Measurements from ENCODE around the gene RREB1. TPM values are rescaled to one million over a fixed set of nuclear protein-coding genes. Genes with fewer than 3 reads are reported as not detected.
A peak's percentile ranks its signal among the peaks of the same experiment; 100 is the strongest.

RREB1 gene
- polyA plus RNA-seq, 1 donor (not counting 4 experiments of a cell fraction or from before 2014, with no cell fraction given): 6.1 TPM

DNA sequence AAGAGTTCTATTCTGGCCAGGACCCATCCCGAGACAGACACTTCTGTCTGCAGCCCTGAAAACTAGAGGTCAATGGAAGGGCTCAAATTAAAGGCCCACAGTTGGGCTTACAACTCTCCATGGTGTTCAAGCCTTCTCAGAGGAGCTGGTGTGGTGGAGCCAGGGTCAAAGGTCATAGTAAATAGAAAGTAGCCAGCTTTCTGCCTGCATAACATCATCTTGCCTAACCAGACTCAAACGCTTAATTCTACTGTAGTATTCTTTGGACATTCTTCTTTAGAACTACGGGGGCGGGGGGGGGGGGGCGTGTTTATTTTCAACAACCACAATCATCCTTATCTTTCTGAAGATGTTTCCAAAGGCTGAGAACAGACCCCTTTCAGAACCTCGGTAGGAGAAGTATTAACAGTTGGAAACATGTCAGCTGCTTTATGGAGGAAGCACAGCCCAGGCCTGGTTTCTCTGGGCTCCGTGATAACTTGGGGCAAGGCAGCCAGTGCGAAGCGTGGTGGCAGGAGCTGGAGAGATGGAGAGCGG lies 1.5 kb upstream of the RREB1 start:
- FAIRE-seq: no peak
- no peak overlapping the region for H3K4me3 ChIP-seq (ENCODE audit: control insufficient read depth in 2 of 3, extremely low read depth in 1 of 3, insufficient read depth in 2 of 3, low read depth in 1 of 3, low read length in 3 of 3)
- peaks cover 13% of the 10 kb centered on the region for H3K4me1 ChIP-seq (ENCODE audit: control insufficient read depth, extremely low read depth, insufficient read depth, low read length)
- peak overlapping the region; percentile 71 for H3K4me2 ChIP-seq (ENCODE audit: control insufficient read depth, extremely low read depth, insufficient read depth, low read depth, low read length)
- peak overlapping the region; percentile 87 for H2AFZ ChIP-seq (ENCODE audit: control insufficient read depth, low read length)
- peaks cover 7% of the 10 kb centered on the region for H3K9me1 ChIP-seq (ENCODE audit: control insufficient read depth, extremely low read depth, insufficient read depth, low read length)
- no peak for DNase-seq (ENCODE audit: low read depth, low spot score)
- H3K9ac ChIP-seq (ENCODE audit: control insufficient read depth, extremely low read depth, insufficient read depth, low read length): no peak overlapping the region
- H3K27me3 ChIP-seq (ENCODE audit: control insufficient read depth, extremely low read depth, insufficient read depth, low read length): no peaks in the 10 kb centered on the region
- H3K27ac ChIP-seq (ENCODE audit: control insufficient read depth, insufficient read depth, low read length): peak overlapping the region; percentile 40
- no peaks in the 10 kb centered on the region for H3K36me3 ChIP-seq (ENCODE audit: control insufficient read depth in 2 of 2, extremely low read depth in 1 of 2, insufficient read depth in 2 of 2, low read length in 2 of 2)
- peaks cover 35% of the 10 kb centered on the region for H3K79me2 ChIP-seq (ENCODE audit: control insufficient read depth, insufficient read depth, low read length)
- H3K9me3 ChIP-seq (ENCODE audit: control insufficient read depth, low read depth, low read length): no peaks in the 10 kb centered on the region
- TF ChIP-seq, protein P1, sequence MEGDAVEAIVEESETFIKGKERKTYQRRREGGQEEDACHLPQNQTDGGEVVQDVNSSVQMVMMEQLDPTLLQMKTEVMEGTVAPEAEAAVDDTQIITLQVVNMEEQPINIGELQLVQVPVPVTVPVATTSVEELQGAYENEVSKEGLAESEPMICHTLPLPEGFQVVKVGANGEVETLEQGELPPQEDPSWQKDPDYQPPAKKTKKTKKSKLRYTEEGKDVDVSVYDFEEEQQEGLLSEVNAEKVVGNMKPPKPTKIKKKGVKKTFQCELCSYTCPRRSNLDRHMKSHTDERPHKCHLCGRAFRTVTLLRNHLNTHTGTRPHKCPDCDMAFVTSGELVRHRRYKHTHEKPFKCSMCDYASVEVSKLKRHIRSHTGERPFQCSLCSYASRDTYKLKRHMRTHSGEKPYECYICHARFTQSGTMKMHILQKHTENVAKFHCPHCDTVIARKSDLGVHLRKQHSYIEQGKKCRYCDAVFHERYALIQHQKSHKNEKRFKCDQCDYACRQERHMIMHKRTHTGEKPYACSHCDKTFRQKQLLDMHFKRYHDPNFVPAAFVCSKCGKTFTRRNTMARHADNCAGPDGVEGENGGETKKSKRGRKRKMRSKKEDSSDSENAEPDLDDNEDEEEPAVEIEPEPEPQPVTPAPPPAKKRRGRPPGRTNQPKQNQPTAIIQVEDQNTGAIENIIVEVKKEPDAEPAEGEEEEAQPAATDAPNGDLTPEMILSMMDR (optimal IDR thresholded peaks at IDR 0.05 in 1 of 3, IDR thresholded peaks at IDR 0.05 in 1 of 3, conservative IDR thresholded peaks at IDR 0.05 in 1 of 3; ENCODE audit: extremely low read depth in 1 of 3, insufficient read depth in 2 of 3, low read length in 3 of 3): no peak
- TF ChIP-seq EZH2 (IDR thresholded peaks at IDR 0.05; ENCODE audit: low read length): no peak
- no peaks in the 10 kb centered on the region for H4K20me1 ChIP-seq (ENCODE audit: control insufficient read depth, extremely low read depth, insufficient read depth, low read length)
- dilution Hi-C loops (cut with MboI; ENCODE audit: extremely low pct_ligation_motif_present, low sequenced_read_pairs): no loop called here

DNA sequence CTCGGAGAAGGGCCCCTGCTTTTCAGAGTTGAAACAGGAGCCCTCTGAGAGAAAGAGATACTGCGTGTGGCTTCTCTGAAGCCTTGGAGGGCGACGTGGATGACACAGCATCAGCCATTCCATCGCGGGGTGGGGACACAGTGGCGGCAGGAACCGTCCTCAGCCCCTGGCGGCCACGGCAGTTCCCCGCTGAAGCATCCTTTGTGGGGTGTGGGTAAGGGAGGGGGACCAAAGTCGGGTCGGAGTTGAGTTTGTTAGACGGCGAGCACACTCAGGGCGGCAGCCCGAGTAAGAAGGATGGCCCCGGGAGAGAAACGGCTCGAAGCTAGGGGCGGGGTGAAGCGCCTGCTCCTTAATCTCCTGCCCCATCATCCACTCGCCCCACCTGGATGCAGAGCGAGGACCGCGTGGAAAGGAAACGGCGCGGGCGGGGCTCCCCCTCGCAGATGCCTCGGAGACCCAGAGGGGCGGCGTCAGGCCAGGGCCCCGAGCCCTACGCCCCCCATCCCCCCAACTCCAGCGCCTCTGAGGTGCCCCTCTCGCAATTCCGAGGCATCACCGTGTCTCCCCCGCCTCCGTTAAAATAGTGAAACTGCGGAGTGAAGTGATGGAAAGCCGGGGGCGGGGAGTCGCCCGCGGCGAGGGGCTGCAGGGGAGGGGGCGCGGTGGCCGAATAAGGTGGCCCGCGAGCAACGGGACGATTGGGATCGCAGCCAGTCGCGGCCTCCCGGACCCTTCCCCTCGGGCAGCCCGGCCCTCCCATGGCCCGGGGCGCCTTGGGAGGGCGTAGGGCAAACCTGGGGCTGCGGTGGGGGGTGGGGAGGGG lies 796 bp upstream of the RREB1 start:
- no peaks in the 10 kb centered on the region for H3K9me3 ChIP-seq (ENCODE audit: control insufficient read depth, low read depth, low read length)
- H3K79me2 ChIP-seq (ENCODE audit: control insufficient read depth, insufficient read depth, low read length): peaks cover 42% of the 10 kb centered on the region
- H4K20me1 ChIP-seq (ENCODE audit: control insufficient read depth, extremely low read depth, insufficient read depth, low read length): no peaks in the 10 kb centered on the region
- no peaks in the 10 kb centered on the region for H3K36me3 ChIP-seq (ENCODE audit: control insufficient read depth in 2 of 2, extremely low read depth in 1 of 2, insufficient read depth in 2 of 2, low read length in 2 of 2)
- peak overlapping the region; percentile 62 to 99 (median 64) for H3K4me3 ChIP-seq (ENCODE audit: control insufficient read depth in 2 of 3, extremely low read depth in 1 of 3, insufficient read depth in 2 of 3, low read depth in 1 of 3, low read length in 3 of 3)
- FAIRE-seq (no peak), DNase-seq (ENCODE audit: low read depth, low spot score) (no peak)
- peak overlapping the region; percentile 71 for H3K4me2 ChIP-seq (ENCODE audit: control insufficient read depth, extremely low read depth, insufficient read depth, low read depth, low read length)
- H3K27me3 ChIP-seq (ENCODE audit: control insufficient read depth, extremely low read depth, insufficient read depth, low read length): no peaks in the 10 kb centered on the region
- peak overlapping the region; percentile 87 for H2AFZ ChIP-seq (ENCODE audit: control insufficient read depth, low read length)
- H3K27ac ChIP-seq (ENCODE audit: control insufficient read depth, insufficient read depth, low read length): peak overlapping the region; percentile 40
- dilution Hi-C loops (cut with MboI; ENCODE audit: extremely low pct_ligation_motif_present, low sequenced_read_pairs): no loop called here
- peaks cover 20% of the 10 kb centered on the region for H3K4me1 ChIP-seq (ENCODE audit: control insufficient read depth, extremely low read depth, insufficient read depth, low read length)
- peak overlapping the region; percentile 97 for H3K9ac ChIP-seq (ENCODE audit: control insufficient read depth, extremely low read depth, insufficient read depth, low read length)
- no peak for TF ChIP-seq EZH2 (IDR thresholded peaks at IDR 0.05; ENCODE audit: low read length)
- TF ChIP-seq, protein P1 (optimal IDR thresholded peaks at IDR 0.05 in 1 of 3, IDR thresholded peaks at IDR 0.05 in 1 of 3, conservative IDR thresholded peaks at IDR 0.05 in 1 of 3; ENCODE audit: extremely low read depth in 1 of 3, insufficient read depth in 2 of 3, low read length in 3 of 3): peak; percentile 8 to 50 (median 25)
- H3K9me1 ChIP-seq (ENCODE audit: control insufficient read depth, extremely low read depth, insufficient read depth, low read length): peaks cover 7% of the 10 kb centered on the region

All from keratinocyte (primary cell).